Measurements from ENCODE around the gene PLPP3.

The PLPP3 gene

DNA sequence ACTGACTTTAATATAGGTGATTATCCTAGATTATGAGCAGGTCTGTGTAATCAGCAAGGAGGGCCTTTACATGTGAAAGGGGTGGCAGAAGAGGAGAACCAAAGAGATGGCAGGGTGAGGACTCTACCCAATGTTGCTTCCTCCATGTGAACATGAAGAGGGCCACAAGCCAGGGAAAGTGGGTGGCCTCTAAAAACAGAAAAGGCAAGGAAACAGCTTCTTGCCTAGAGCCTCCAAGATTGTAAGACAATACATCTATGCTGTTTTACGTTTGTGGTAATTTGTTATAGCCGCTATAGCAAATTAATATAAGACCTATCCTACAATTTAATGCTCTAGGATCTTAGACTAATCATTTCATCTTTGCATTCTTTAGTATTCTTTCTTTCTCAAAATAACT, 85.5 kb downstream of the PLPP3 start:
- no peak for DNase-seq

DNA sequence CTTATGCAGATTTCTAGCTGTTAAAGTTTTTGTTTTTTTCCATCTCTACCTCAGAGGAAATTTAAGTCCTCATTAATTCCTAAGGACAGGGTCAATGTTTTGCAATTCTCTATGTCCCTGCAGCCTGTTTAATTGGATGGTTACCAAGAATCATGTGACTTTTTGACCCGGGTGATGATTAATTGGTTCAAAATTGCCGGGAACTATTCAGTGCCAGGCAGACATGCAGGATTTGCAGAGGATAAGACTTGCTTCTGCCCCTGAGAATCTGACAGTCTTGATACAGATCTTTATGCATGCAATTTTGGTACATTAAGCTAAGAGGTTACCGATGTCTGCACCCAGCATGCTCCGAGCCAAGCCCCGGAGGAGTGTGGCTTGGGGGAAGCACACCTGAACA, 87.9 kb downstream of the PLPP3 start:
- no peak for DNase-seq

DNA sequence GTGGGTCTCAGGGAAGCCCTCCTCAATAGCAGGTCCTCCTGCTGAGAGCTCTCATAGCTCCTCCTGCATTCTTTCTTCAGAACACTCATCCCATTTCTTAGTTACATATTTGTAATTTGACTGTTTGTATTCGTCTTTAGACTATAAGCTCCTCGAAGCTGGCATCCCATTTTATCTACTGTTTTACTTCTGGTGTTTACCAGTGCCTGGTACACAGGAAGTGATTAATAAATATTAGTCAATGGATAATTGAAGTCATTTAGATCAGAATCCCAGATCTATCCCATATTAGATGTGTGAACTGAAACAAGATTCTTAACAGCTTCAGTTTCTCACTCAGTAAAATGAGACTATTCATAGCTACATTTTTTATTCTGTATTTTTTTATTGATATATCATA, 88.7 kb downstream of the PLPP3 start:
- no peak for DNase-seq

GRCh38 chr1:56489695-56490094, 89.7 kb downstream of the PLPP3 start:
- DNase-seq = no peak

DNA sequence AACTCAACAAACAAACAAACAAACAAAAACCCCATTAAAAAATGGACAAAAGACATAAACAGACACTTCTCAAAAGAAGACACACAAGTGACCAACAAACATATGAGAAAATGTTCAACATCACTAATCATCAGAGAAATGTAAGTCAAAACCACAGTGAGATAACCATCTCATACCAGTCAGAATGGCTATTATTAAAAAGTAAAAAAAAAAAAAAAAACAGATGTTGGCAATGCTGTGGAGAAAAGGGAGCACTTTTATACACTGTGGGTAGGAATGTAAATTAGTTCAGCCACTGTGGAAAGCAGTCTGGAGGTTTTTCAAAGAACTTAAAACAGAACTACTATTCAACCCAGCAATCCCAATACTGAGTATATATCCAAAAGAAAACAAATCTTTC, 94.7 kb downstream of the PLPP3 start:
- DNase-seq = no peak

GRCh38 chr1:56483104-56483503, 96.3 kb downstream of the PLPP3 start:
- DNase-seq = no peak

DNA sequence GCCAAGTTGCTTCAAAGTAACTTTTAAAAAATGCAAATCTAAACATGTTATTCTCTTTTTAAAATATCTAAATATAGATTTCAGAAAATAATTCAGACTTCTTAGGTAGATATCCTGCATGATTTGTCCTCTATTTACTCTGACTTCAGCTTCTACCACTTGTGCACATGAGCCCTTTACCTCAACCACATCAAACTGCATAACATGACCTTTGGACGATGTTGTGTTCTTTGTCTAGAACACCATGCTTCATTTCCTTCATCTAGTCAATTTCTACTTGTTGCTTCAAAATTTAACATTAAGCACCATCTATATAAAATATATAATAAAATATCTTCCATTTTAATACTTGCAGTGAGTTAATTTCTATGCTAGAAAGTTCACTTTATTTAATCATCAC, 96.9 kb downstream of the PLPP3 start:
- no peak for DNase-seq

- DNase-seq = peak; percentile 95
These were observed 98.1 kb downstream of the PLPP3 start for GRCh38 chr1:56481140-56481694.

DNA sequence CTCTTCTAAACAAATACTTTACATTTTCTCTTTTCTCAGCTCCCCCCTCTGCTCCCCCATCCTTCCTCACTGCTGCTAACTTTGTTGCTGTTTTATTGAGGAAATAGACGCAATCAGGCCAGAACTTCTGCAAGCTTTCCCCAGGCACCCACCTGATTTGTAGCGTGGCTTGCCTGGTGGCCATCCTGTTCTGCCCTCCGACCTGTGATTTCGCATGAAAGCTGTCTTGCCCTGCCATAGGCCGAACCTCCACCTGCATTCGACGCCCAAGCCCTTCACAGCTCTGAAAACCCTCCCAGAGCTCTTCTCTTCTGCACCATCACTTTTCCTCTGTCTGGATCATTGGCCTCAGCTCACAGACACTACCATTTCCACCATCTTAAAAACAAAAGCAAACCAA, 100.6 kb downstream of the PLPP3 start:
- no peak for DNase-seq

DNA sequence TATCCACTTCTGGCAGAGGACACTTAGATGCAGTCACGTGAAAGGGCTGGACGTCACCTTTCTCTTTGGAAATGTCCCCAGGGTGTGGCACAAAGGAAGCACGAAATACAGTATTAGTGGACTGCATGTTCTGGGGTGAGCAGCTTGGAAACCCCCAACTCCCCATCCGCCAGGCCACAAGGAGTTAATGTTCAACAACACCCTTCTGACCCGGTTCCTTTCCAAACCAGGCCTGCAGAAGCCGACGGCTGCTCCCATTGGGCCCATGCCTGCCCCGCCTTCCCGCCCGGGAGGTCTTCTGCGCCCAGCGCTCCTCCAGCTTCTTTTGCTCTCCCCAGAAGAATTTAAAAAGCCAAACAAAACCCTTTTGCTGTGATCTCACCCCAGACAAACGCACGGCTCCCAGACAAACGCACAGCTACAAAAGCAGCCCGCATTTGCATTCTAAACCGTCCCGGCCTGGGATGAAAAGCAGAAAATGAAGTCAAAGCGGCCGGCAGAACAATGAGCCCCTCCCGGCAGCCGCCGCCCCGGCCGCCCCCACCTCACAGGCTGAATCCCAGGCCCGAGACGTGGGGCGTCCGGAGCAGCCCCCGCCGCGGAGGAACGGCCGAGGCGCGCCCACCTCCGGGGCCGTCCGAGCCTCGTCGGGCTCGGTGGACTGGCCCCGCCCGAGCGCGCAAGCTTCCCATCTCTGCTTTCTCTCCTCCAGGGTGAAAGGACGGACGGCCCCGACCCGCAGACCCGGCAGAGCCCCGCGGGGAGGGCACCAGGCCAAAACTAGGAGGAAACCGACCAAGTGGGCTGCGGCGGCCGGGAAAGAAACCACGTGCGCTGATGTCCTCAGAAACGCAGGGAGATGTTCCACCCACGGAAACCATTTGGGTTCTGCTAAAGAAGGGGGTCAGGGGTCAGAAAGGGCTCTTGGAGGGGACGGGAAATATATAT, 101.9 kb downstream of the PLPP3 start:
- no peak for DNase-seq

- no peak for DNase-seq
These were observed 105.6 kb downstream of the PLPP3 start for GRCh38 chr1:56473582-56474270.

- DNase-seq = no peak
These were observed 106.5 kb downstream of the PLPP3 start for GRCh38 chr1:56472860-56473259.

DNA sequence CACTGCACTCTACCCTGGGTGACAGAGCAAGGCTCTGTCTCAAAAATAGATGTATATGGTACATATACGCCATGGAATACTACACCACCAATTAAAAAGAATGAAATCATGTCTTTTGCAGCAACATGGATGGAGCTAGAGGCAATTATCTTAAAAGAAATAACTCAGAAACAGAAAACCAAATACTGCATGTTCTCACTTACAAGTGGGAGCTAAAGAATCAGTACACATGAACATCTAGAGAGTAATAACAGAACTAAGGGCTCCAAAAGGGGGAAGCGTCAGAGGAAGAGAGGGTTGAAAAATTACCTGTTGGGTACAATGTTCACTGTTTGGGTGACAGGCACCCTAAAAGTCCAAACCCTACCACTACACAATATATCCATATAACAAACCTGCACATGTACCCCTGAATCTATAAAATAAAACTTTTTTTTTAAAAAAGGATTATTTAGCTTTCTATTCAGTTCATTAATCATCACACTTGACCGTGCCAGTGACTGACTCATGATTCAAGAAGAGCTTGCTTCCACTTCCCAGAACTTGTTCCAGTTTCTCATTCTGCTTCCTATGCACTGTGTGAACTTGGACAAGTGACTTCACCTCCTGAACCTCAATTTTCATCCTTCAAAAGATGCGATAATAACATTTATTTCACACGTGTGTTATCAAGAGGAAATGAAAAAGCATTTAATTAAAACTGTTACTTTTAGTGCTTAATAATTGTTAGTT, 109.6 kb downstream of the PLPP3 start:
- DNase-seq = no peak

- no peak for DNase-seq
These were observed 110.8 kb downstream of the PLPP3 start for GRCh38 chr1:56468518-56468917.

DNA sequence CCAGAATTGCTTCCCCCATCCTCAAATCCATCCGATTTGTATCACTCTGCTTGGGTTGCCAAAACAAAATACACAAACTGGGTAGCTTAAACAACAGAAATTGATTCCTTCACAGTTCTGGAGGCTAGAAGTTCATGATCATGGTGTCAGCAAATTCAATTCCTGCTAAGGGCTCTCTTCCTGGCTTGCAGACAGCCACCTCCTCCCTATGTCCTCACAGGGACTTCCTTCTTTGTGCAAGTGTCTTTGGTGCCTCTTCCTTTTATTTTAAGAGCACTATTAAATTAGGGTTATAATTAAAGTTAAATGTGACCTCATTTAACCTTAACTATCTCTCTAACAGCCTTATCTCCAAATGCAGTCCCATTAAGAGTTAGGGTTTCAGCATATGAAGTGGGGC, 112.8 kb downstream of the PLPP3 start:
- no peak for DNase-seq

GRCh38 chr1:56464294-56464693, 115.1 kb downstream of the PLPP3 start:
- no peak for DNase-seq

DNA sequence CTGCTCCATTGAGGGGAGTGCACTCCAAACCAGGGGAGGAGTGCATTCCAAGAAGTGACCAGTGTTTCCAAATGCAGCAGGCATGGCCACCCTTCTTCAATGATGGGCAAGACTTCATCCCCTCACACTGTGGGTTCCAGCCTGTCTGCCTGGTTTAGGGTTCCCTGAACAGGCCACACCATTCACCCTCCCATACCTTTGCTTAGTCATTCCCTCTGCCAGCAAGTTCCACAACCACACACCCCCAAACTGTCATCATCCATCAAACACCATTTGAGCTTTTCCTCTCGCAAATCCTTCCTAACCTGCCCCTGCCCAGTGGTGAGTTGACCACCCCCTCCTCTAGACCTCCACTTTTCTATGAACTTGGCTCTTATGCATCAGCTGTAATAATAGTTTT, 116.0 kb downstream of the PLPP3 start:
- no peak for DNase-seq

- DNase-seq = no peak
These were observed 117.2 kb downstream of the PLPP3 start for GRCh38 chr1:56462209-56462608.

DNA sequence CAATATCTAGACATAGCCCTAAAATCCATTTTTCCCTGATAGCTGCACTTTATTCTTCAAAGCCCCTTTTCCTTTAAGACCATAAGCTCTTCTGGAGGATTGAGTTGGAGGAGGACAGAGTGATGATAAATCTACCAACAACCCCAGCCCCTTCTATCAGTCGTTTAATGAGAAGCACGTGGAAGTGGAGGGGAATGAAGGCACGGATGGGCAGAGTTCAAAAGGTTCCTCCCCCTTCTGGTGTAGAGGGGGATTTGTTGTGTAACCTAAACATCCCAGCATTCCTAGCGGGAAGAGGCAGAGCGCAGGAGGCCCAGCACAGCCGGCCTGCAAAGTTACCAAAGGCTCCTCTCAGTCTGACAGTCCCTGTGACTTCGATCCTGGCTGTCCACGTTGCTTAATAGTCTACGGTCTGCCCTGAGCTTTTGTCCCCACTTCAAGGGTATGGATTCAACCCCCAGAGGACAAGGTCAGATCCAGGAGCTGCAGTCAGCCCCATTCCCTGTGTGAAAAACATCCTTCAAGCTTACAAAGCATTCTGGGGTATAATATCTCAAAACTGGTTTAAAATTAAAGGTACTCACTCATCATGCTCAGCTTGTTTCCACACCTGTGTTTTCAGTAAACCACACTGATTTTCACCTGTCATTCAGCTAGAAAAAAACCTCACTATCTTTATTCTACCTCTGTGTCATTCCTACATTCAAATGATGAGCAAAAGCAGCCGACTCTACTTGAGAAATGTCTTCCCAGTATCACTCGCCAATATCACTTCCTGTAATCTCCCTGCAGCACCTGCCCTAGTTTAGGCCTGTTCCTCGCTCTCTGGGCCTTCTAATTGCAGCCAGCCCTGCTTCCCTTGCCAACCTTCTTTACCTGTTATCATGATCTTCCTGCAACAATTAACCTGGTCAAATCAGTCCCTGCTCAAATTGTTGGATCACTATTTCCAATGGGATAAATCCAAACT, 117.9 kb downstream of the PLPP3 start:
- no peak for DNase-seq

- no peak for DNase-seq
These were observed 120.1 kb downstream of the PLPP3 start for GRCh38 chr1:56459260-56459659.

- DNase-seq = no peak
These were observed 121.5 kb downstream of the PLPP3 start for GRCh38 chr1:56457756-56458375.

Measured in NCI-H2171 treated with DMSO at 0.1 percent for 48 hours (cell line).